ENCODE measurements around the gene SNRPF. TPM values are rescaled to one million over a fixed set of nuclear protein-coding genes. Genes with fewer than 3 reads are reported as not detected.

The SNRPF gene
- total RNA-seq, 2 donors from 2014 or later, result 7.4 to 8.3 TPM

GRCh38 chr12:95851606-95852005, 7.1 kb upstream of the SNRPF start:
- H3K36me3 ChIP-seq, result no peaks in the 10 kb centered on the region
- H3K4me1 ChIP-seq (replicated peaks), result no peaks in the 10 kb centered on the region
- H3K9me3 ChIP-seq, result no peaks in the 10 kb centered on the region
- DNase-seq (ENCODE audit: low spot score), result no peak
- TF ChIP-seq CTCF (IDR thresholded peaks at IDR 0.05) (no peak), POLR2AphosphoS5 (IDR thresholded peaks at IDR 0.05) (no peak), POLR2A (IDR thresholded peaks at IDR 0.05) (no peak)
- no peak overlapping the region for H3K27ac ChIP-seq
- WGBS, result 83% methylated on average over 3 of the region's 3 CpGs
- no peaks in the 10 kb centered on the region for H3K27me3 ChIP-seq (replicated peaks; ENCODE audit: insufficient read depth)
- intact Hi-C loops (cut with DNase I), result no loop called here
- H3K4me3 ChIP-seq, result no peak overlapping the region

- no peaks in the 10 kb centered on the region for H3K36me3 ChIP-seq
- intact Hi-C loops (cut with DNase I), result no loop called here
- no peak for DNase-seq (ENCODE audit: low spot score)
- H3K27me3 ChIP-seq (replicated peaks; ENCODE audit: insufficient read depth), result no peaks in the 10 kb centered on the region
- no peak overlapping the region for H3K4me3 ChIP-seq
- H3K9me3 ChIP-seq, result no peaks in the 10 kb centered on the region
- WGBS, result 94% methylated on average over 4 of the region's 4 CpGs
- TF ChIP-seq CTCF (IDR thresholded peaks at IDR 0.05) (no peak), POLR2A (IDR thresholded peaks at IDR 0.05) (no peak), POLR2AphosphoS5 (IDR thresholded peaks at IDR 0.05) (no peak)
- H3K4me1 ChIP-seq (replicated peaks), result no peaks in the 10 kb centered on the region
- no peak overlapping the region for H3K27ac ChIP-seq
These were observed 6.6 kb upstream of the SNRPF start for GRCh38 chr12:95852133-95852532.

GRCh38 chr12:95857156-95857555, 1.6 kb upstream of the SNRPF start:
- peaks cover 4% of the 10 kb centered on the region for H3K4me1 ChIP-seq (replicated peaks)
- H3K27ac ChIP-seq, result no peak overlapping the region
- no peak for TF ChIP-seq POLR2AphosphoS5 (IDR thresholded peaks at IDR 0.05)
- TF ChIP-seq CTCF (IDR thresholded peaks at IDR 0.05), result no peak
- TF ChIP-seq POLR2A (IDR thresholded peaks at IDR 0.05), result no peak
- H3K4me3 ChIP-seq, result no peak overlapping the region
- WGBS, result 96% methylated on average over 7 of the region's 7 CpGs
- no peaks in the 10 kb centered on the region for H3K9me3 ChIP-seq
- DNase-seq (ENCODE audit: low spot score), result no peak
- no peaks in the 10 kb centered on the region for H3K27me3 ChIP-seq (replicated peaks; ENCODE audit: insufficient read depth)
- intact Hi-C loops (cut with DNase I), result no loop called here
- peaks cover 0 to 4% of the 10 kb centered on the region in 2 donors for H3K36me3 ChIP-seq

GRCh38 chr12:95857799-95858198, 953 bp upstream of the SNRPF start:
- intact Hi-C loops (cut with DNase I), result no loop called here
- 54% methylated on average over 18 of the region's 18 CpGs for WGBS
- no peak for DNase-seq (ENCODE audit: low spot score)
- H3K27ac ChIP-seq, result no peak overlapping the region
- H3K9me3 ChIP-seq, result no peaks in the 10 kb centered on the region
- no peak overlapping the region for H3K4me3 ChIP-seq
- peaks cover 4% of the 10 kb centered on the region for H3K4me1 ChIP-seq (replicated peaks)
- H3K36me3 ChIP-seq, result peaks cover 0 to 4% of the 10 kb centered on the region in 2 donors
- no peak for TF ChIP-seq POLR2A (IDR thresholded peaks at IDR 0.05)
- no peak for TF ChIP-seq CTCF (IDR thresholded peaks at IDR 0.05)
- no peak for TF ChIP-seq POLR2AphosphoS5 (IDR thresholded peaks at IDR 0.05)
- no peaks in the 10 kb centered on the region for H3K27me3 ChIP-seq (replicated peaks; ENCODE audit: insufficient read depth)

GRCh38 chr12:95859344-95859816, 628 bp downstream of the SNRPF start:
- peak overlapping the region; percentile 68 to 79 for H3K27ac ChIP-seq
- WGBS, result 2% methylated on average over 13 of the region's 13 CpGs

More at GRCh38 chr12:95859344-95859816, 628 bp downstream of the SNRPF start:
- DNase-seq (ENCODE audit: low spot score), result no peak
- intact Hi-C loops (cut with DNase I), result no loop called here
- TF ChIP-seq POLR2AphosphoS5 (IDR thresholded peaks at IDR 0.05) (no peak), CTCF (IDR thresholded peaks at IDR 0.05) (no peak), POLR2A (IDR thresholded peaks at IDR 0.05) (no peak)
- Histone ChIP-seq H3K4me1 (replicated peaks) (peaks cover 4% of the 10 kb centered on the region), H3K36me3 (peaks cover 0 to 4% of the 10 kb centered on the region in 2 donors), H3K27me3 (replicated peaks; ENCODE audit: insufficient read depth) (no peaks in the 10 kb centered on the region), H3K9me3 (no peaks in the 10 kb centered on the region), H3K4me3 (peak overlapping the region; percentile 65 to 73)

Measured in prostate gland (tissue), 2 donors.